DMS153 (cell line): ENCODE results near the gene SNX12.
"Not testable (repeated sequence)": the region's sequence is repeated elsewhere in the genome, so short reads cannot be mapped to it uniquely, and the experiment has no call there.

ENCODE experiments used
- DNase-seq: peaks from one replicate; lab custom pipeline; 2025; lab: John Stamatoyannopoulos, UW

The SNX12 gene

GRCh38 chrX:71091263-71091662 is 23.1 kb upstream of the SNX12 start:
- no peak for DNase-seq

DNA sequence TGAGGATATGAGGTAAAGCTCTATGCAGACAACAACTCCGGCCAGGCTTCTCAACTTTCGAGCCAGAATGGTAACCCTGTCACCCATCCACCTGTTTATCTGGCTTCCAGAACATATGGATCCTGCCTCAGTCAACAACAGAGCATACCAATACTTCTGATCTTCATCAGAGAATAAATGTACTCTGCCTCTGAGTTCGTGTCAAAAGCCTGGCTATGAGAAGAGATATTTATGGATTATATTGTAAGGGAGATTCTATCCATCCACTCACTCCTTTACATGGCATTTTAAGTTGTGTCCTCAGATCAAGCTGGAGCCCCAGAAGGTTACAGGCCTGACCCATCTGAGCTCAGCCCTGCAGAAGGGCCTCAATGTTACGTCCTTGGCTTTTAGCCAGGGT is 17.8 kb upstream of the SNX12 start:
- DNase-seq = no peak

DNA sequence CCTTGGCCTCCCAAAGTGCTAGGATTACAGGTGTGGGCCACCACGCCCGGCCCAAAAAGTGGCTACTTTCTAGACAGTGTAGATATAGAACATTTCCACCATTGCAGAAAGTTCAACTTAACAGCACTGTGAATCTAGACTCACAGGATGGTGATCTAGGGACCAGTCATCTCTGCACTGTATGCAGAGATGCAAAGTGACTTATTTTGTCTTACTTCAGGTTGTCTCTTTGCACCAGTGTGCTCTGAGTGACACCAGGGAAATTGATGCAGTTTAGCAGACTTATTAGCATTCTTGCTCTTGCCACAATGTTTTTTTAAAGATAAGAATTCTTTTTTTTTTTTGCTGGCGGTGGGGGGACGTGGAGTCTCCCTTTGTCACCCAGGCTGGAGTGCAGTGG is 14.7 kb upstream of the SNX12 start:
- no peak for DNase-seq

- DNase-seq = no peak
Measured at GRCh38 chrX:71082124-71082647, 14.1 kb upstream of the SNX12 start.

- no peak for DNase-seq
Measured at GRCh38 chrX:71081330-71082123, 13.4 kb upstream of the SNX12 start.

GRCh38 chrX:71070531-71070930 is 2.4 kb upstream of the SNX12 start:
- DNase-seq = no peak

- no peak for DNase-seq
Measured at GRCh38 chrX:71067712-71068043, 456 bp downstream of the SNX12 start.

DNA sequence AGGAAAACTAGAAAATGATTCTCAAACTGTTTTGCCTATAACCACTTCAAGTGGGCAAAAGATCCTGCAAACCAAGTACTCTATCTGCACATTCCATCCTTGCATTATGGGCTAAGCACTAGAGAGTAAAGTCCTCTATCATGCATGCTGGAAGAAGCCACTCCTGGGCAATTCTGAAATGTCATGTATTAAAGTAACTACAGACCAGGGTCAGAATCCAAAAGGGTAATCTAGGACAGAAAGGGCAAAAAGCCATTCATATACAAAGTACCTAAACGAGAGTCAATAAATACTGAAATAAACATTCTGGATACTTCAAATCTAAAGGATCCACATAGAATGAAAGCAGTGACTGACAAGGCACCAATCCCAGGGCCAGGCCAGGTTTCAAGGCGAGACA is 1.0 kb downstream of the SNX12 start:
- no peak for DNase-seq

DNA sequence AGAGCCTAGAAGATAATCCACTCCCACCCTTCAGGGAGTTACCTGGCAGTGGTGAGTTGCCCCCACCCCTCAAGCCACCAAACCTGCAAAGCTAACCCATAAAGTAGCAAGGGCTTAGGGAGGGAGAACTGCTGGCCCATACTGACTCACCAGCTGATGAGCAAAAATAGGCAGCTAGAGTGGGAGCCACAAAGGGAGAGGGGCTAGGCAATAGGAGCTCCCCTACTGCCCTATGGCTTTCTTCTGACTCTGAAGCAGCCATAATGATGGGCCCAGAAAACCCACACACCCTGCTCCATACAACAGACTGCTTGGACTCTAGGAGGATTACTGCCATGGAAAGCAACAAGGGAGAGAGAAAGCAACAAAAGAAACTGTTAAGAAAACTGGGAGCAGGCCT is 8.0 kb downstream of the SNX12 start:
- DNase-seq = no peak

GRCh38 chrX:71057848-71058530 is 10.1 kb downstream of the SNX12 start:
- no peak for DNase-seq

GRCh38 chrX:71056867-71057266 is 11.3 kb downstream of the SNX12 start:
- DNase-seq = no peak

DNA sequence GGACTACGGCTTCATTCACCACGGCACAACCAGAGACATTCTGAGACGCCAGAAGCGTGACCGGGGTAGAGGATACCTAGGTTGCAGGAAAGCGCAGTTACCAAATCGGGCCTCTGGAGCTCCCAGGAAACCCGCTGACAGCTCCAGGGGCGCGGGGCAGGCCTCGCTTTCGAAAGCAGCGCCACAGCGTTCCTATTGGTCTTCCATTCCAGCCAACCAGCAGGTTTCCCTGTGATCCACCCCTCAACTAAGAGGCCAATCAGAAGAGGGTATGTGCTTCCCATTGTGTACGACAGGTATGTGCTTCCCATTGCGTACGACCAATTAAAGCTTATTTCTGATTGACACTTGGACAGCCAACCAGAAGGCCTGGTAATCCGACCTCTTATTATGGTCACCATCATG is 14.9 kb downstream of the SNX12 start:
- DNase-seq = no peak

GRCh38 chrX:71052721-71053120 is 15.4 kb downstream of the SNX12 start:
- DNase-seq = no peak

DNA sequence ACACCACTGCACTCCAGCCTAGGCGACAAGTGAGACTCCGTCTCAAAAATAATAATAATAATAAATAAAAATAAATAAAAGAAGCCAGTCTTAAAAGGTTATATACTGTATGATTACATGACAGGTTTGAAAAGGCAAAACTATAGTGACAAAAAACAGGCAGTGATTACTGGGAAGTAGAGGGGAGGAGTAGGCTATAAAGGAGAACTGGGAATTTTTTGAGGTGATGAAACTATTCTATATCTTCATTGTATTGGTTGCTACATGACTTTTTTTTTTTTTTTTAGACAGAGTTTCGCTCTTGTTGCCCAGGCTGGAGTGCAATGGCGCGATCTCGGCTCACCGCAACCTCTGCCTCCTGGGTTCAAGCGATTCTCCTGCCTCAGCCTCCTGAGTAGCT is 20.2 kb downstream of the SNX12 start:
- not testable (repeated sequence) for DNase-seq

GRCh38 chrX:71017396-71017939 is 50.7 kb downstream of the SNX12 start:
- no peak for DNase-seq
